Loucy (cell line): ENCODE data around the gene SCGB1D1.

Experiments used
- CTCF ChIP-seq: fragments of 200-600 bp; sonication (generic); conservative IDR thresholded peaks from 2 replicates; pipeline ENCODE4 v1.5.1; 2014; ENCODE audit warnings: mild to moderate bottlenecking, antibody characterized with exemption, low read length
- EZH2phosphoT487 ChIP-seq: fragments of 200-600 bp; IDR thresholded peaks from 2 replicates; pipeline ENCODE4 v1.6.1; 2018; ENCODE audit warnings: antibody characterized with exemption, mild to moderate bottlenecking, moderate library complexity, borderline replicate concordance

GRCh38 chr11:62176766-62177165, 13.2 kb upstream of the SCGB1D1 start:
- no peak for TF ChIP-seq CTCF
- TF ChIP-seq EZH2phosphoT487 = no peak
